ENCODE results near the gene INF2. TPM values are rescaled to one million over a fixed set of nuclear protein-coding genes. Genes with fewer than 3 reads are reported as not detected.

INF2 gene
- total and polyA plus RNA-seq, 9 of the 15 experiments (the other 6 are each of a cell fraction or from before 2014, with no cell fraction given) = 0.56 to 31.3 (median 7.8) TPM

DNA sequence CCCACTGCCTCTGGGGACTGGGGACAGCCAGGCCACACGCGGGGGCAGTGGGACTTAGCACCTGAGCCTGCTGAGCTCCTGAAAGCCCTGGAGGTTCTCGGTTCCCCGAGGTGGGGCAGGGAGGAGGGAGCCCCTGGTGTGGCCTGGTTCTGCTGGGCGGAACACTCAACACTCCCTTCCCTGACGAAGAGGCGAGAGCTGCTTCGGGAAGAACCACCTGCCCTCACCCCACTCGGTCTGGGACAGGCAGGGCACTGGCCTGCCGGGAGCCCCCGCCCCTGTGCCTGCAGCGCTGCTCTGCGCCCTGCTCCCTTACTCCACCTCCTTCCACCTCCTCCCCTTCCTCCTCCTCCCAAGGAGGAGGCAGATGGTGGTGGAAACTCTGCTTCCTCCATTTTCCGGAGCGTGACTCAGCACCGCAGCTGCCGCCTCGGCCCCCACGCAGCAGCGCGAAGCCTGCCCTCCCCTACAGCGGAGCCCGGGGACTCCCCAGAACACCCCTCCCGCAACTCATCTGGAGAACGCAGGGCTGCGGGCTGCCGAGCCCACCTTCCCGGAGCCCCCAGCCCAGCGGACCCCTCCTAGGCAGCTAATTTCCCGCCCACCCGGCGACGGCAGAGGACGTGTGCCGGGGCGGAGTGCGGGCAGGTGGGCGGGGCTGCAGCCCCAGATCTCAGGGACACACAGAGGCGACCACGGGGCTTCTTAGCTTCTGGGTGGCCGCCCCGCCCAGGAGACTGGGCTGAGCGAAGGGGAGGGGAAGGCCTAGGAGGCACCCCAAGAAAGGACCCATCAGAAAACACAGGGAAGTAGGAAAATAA lies 11.7 kb upstream of the INF2 start (continued):
- TF ChIP-seq TRIM25 (IDR thresholded peaks at IDR 0.05; ENCODE audit: borderline replicate concordance) (no peak), GABPB1 (CRISPR knock-in tag; IDR thresholded peaks at IDR 0.05) (peak; percentile 62), TGIF2 (CRISPR knock-in tag; IDR thresholded peaks at IDR 0.05) (no peak), BRD9 (IDR thresholded peaks at IDR 0.05; ENCODE audit: low read depth, partially characterized antibody) (peak; percentile 15), NRF1 (conservative IDR thresholded peaks at IDR 0.05 in 1 of 2, IDR thresholded peaks at IDR 0.05 in 1 of 2) (peak; percentile 56 to 65), SUPT5H (IDR thresholded peaks at IDR 0.05) (peak; percentile 67), KDM5B (IDR thresholded peaks at IDR 0.05; ENCODE audit: insufficient replicate concordance, low read depth, low read length) (no peak), MYNN (IDR thresholded peaks at IDR 0.05) (no peak), MYNN (CRISPR knock-in tag; IDR thresholded peaks at IDR 0.05) (no peak), CBFB (CRISPR knock-in tag; IDR thresholded peaks at IDR 0.05) (no peak), PTBP1 (IDR thresholded peaks at IDR 0.05; ENCODE audit: low read depth, low read length) (no peak), RBFOX2 (IDR thresholded peaks at IDR 0.05; ENCODE audit: low read depth, low read length) (peak; percentile 88), SMARCC2 (IDR thresholded peaks at IDR 0.05; ENCODE audit: low read depth) (0 out of 2 replicates have a peak, but pooled peaks have one; percentile 47), GATA2 (CRISPR knock-in tag; IDR thresholded peaks at IDR 0.05) (no peak), ELK1 (CRISPR knock-in tag; IDR thresholded peaks at IDR 0.05) (no peak), KLF16 (IDR thresholded peaks at IDR 0.05) (no peak), CREB1 (IDR thresholded peaks at IDR 0.05) (no peak), CREB1 (CRISPR knock-in tag; IDR thresholded peaks at IDR 0.05) (no peak; the same call in 1 of the 2 replicates), HNRNPK (IDR thresholded peaks at IDR 0.05; ENCODE audit: low read depth, low read length, poor library complexity, severe bottlenecking) (no peak), MCM2 (IDR thresholded peaks at IDR 0.05; ENCODE audit: low read depth) (peak; percentile 65; the same call in 1 of the 2 replicates)
- TF ChIP-seq, protein P1, sequence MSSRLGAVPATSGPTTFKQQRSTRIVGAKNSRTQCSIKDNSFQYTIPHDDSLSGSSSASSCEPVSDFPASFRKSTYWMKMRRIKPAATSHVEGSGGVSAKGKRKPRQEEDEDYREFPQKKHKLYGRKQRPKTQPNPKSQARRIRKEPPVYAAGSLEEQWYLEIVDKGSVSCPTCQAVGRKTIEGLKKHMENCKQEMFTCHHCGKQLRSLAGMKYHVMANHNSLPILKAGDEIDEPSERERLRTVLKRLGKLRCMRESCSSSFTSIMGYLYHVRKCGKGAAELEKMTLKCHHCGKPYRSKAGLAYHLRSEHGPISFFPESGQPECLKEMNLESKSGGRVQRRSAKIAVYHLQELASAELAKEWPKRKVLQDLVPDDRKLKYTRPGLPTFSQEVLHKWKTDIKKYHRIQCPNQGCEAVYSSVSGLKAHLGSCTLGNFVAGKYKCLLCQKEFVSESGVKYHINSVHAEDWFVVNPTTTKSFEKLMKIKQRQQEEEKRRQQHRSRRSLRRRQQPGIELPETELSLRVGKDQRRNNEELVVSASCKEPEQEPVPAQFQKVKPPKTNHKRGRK (tag; IDR thresholded peaks at IDR 0.05) = no peak
- TF ChIP-seq, protein P2, sequence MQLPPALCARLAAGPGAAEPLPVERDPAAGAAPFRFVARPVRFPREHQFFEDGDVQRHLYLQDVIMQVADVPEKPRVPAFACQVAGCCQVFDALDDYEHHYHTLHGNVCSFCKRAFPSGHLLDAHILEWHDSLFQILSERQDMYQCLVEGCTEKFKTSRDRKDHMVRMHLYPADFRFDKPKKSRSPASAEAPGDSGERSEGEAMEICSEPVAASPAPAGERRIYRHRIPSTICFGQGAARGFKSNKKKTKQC (CRISPR knock-in tag; IDR thresholded peaks at IDR 0.05) = peak; percentile 55; the same call in 1 of the 2 replicates
- TF ChIP-seq, protein P3, sequence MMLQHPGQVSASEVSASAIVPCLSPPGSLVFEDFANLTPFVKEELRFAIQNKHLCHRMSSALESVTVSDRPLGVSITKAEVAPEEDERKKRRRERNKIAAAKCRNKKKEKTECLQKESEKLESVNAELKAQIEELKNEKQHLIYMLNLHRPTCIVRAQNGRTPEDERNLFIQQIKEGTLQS (IDR thresholded peaks at IDR 0.05) = peak; percentile 55
- TF ChIP-seq, protein P3 (CRISPR knock-in tag; conservative IDR thresholded peaks at IDR 0.05) = no peak

Data from K562 (cell line).